Right renal cortex interstitium (tissue), 3 donors: ENCODE results near the gene SLC25A14. TPM values are rescaled to one million over a fixed set of nuclear protein-coding genes. Genes with fewer than 3 reads are reported as not detected.
A peak's percentile ranks its signal among the peaks of the same experiment; 100 is the strongest.
"Not testable (repeated sequence)": the region's sequence is repeated elsewhere in the genome, so short reads cannot be mapped to it uniquely, and the experiment has no call there.

Source experiments
- DNase-seq, 3 donors: peaks; one replicate each; pipeline ENCODE4 v3.0.0-alpha.2; 2013; ENCODE audit warnings: low read depth in 3 of 3, low spot score in 2 of 3
- polyA plus RNA-seq, 3 donors: library from polyadenylated mRNA; unstranded; fragments of 120-200 nt; gene quantifications; one replicate each; pipeline ENCODE4 v1.2.1, GENCODE V29; 2013; ENCODE audit not compliant: insufficient read length in 3 of 3

Gene SLC25A14, protein sequence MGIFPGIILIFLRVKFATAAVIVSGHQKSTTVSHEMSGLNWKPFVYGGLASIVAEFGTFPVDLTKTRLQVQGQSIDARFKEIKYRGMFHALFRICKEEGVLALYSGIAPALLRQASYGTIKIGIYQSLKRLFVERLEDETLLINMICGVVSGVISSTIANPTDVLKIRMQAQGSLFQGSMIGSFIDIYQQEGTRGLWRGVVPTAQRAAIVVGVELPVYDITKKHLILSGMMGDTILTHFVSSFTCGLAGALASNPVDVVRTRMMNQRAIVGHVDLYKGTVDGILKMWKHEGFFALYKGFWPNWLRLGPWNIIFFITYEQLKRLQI
- 10 to 100 TPM; 21.4 to 25.0 (median 24.3) TPM for polyA plus RNA-seq

DNA sequence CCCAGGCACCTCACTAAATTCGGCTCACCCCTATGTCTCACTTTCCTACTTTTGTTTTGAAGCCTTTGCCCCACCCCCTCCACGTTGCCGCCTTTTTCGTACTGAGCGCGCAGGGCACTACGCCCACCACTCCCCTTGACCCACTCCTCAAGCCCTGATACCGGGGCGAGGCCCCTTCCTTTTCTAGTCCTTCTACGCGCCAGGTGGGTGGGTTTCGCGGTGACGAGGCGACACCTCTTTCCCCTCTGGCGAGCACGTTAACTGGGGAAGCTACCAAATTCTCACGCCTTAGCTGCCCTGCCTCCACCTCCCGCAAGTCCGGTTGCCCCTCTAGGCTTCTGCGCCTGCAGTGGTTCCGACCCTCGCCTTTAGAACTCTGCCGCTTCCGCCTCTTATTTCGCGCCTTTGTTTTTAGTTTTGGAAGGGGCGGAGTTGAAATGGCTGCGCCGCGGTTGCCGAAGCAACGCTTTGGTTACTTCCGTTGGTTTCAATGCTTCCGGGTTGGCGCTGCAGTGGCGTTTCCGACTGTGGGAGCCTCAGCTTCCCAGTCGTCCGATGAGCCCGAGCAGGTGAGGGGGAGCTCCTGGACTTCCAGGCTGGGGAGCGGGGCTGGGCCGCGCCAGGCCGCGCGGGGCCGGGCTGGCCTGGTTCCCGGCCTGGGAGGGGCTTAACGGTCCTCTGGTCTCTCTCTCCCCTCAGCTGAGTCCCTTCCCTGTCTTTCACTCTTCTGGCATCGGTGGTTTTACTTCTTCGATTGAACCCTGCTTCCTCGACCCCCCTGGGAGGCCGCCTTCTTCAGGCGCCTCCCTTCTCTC is at the start of gene SLC25A14:
SLC25A14 (plus strand) TSS at position 512 of the 815 bp plus-strand sequence. CDS start 360 bp downstream, outside the sequence.
- peak; percentile 37 to 67 (median 45) for DNase-seq

DNA sequence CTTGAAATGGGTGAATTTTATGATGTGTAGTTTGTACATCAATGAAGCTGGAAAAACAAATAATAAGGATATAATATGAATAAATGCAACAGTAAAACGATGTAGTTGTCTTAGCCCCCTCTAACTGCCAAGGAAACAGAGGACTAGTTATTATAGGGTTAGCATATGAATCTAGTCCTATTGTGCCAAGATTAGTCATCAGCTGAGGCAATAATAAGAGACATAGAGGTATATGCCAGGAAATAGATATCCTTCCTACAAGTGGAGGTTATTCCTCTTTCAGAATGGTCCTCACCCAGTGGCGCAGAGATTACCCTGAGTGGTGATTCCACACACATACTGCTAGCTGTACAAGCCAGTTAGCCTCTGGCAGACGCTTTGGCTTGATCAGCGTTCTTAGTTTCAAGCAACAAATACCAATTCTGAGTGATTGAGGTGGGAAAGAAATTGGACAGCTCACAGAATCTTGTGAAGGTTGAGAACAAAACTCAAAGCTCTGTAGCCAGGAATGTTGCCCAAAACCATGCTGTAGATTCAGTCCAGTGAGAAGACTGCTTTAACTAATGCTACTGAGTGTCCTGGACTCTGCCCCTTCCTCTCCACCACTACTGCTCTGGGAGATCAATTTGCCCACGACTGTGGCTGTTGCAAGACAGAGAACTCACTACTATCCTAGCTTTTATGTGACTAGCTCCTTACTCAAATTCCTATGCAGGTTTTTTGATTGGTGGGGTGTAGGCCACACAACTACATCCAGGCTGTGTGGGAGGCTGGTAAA is 44.0 kb upstream of the SLC25A14 start:
- no peak for DNase-seq

DNA sequence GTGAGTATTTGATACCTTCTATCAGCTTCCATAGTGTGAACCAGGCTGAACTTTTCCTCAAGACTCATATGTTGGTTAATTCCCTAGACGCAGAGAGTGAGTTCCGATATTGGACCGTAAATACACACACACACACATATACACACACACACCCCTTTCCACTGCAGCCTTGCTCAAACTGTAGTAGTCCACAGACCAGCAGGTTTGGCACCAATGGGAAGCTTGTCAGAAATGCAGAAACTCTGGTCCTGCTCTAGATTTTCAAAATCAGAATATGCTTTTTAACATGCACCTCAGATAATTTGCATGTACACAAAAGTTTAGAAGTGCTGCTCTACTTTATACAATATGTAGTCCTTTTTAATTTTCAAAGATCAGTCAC is 43.4 kb upstream of the SLC25A14 start:
- DNase-seq, result no peak

DNA sequence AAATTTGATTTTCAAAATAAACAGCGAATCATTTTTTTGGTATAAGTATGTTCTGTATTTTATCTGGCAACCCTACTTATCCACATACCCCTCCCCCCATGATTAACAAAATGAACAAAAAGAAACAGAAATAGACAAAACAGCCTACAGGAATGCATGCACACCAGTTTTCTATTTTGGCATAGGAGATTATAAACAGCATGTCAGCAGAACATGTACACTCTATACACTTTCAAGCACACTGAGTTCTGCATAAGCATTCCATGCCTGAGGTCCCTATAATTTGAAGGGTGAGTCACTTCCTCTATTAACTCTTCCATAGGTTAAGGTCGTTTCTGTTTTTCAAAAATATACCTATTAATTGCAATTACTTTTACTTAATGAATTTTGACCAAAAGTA is 43.0 kb upstream of the SLC25A14 start:
- DNase-seq, result no peak

DNA sequence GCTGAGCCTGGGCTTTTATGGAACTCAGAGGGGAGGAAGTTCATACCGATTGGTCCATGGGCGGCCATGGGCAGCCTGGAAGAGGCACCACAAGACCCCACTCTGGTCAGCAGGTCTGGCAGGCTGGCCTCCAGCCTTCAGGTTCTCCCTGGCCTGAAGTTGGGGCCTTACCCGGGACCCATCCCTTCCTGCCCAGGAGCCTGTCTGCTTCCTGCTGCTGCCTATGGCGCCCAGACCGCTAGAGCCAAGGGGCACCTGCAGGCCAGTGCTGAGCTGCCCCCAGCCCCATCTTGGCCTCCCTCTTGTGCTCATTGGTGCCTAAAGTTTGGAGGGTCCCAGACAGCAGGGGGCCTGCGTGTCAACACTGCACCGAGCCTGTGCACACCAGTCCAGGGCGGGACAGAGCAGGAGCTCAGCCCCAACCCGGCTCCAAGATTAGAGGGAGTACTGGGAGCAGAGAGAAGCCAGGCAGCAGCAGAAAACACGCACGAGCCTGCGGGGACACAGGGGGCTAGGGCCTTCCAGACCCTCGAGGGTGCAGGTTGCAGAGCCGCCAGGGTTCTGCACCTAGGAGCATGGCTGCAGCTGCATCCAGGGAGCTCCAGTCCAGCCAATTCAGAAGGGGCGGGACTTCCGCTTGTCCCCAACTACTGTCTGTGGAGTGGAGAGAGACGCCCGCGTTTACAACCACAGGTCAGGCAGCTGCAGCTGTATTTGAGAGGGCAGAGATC is 40.3 kb upstream of the SLC25A14 start:
- DNase-seq, result no peak

DNA sequence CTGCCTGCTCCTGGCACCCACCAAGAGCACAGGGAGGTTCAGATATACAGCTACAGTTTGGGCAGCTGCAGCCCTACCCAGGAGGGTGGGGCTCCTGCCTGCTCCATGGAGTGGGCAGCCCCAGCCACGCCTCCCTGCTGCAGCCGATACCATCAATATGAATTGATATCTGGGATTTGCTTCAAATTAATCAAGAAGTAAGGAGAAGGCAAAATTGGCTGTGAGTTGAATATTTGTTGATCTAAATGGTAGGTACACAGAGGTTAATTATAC is 39.8 kb upstream of the SLC25A14 start:
- no peak for DNase-seq

DNA sequence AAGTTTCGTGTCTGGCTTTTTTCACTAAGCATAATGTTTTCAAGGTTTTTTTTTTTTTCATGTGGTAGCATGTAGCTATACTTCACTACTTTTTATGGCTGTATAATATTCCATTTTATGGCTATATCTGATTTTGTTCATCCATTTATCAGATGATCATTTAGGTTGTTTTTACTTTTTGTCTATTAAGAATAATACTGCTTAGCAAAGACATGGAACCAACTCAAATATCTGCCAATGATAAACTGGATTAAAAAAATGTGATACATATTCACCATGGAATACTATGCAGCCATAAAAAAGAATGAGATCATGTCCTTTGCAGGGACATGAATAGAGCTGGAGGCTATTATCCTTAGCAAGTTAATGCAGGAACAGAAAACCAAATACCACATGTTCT is 38.3 kb upstream of the SLC25A14 start:
- no peak for DNase-seq

DNA sequence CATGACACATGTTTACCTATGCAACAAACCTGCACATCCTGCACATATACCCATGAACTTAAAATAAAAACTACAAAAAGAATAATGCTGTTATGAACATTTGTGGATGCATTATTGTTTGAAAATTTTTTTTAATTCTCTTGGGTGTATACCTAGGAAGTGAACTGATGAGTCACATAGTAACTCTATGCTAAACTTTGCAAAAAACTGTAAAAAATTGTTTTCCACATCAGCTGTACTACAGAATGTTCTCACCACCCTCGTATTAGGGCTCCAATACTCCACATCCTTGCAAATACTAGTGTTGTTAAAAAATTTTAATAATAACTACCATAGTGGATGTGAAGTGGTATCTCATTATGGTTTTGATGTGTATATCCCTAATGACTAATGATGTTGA is 37.7 kb upstream of the SLC25A14 start:
- no peak for DNase-seq

DNA sequence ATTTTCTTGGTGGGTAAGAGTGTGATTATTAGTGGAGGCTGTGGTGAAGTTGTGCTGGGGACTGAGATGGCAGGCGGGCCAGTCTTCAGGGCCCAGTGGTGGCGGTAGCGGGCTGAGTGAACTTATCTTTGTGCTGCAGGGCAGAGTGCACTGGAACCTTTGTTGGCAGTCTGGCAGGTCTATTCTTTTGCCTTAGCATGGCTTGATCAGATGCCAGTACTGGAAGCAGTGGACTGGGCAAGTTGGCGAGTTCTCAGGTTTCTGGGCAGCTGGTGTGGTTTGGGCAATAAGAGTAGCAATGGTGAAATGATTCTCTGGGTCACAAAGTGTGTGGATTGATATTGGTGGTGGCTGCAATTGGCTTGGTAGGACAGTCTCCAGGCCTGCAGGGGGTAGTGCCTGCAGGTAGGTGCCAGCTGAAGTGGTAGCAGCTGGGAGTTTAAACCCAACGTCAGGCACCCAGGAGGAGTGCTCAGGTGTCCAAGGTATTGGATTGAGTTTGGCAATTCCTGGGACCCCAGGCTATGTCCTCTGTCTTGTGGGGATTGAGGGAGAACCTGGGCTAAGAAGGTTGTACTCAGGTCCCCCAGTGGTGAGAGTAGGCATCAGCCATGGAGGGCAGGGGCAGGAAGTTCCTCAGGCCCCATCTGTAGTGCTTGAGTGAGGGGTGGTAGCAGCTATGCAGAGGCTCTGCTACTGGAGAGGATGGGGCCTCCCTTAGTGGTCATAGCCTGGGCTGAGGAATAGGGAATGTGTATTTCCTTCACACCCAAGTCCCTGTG is 34.9 kb upstream of the SLC25A14 start:
- no peak for DNase-seq

DNA sequence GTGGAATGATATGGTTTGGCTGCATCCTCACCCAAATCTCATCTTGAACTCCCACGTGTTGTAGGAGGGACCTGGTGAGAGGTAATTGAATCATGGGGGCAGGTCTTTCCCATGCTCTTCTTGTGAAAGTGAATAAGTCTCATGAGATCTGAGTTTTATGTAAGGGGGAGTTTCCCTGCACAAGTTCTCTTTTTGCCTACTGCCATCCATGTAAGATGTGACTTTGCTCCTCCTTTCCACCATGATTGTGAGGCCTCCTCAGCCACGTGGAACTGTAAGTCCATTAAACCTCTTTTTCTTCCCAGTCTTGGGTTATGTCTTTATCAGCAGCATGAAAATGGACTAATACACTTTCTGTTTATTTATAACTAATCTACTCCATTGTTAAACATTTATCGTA is 19.8 kb upstream of the SLC25A14 start:
- DNase-seq, result not testable (repeated sequence)

DNA sequence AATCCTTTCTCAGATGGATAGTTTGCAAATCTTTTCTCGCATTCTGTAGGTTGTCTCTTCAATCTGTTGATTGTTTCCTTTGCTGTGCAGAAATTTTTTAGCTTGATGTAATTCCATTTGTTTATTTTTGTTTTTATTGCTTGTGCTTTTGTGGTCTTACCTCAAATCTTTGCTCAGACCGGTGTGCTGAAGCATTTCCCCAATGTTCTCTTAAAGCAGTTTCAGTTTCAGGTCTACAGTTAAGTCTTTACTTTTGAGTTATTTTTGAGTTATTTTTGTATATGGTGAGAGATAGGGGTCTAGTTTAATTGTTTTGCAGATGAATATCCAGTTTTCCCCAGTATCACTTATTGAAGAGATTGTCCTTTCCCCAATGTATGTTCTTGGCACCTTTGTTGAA is 18.2 kb upstream of the SLC25A14 start:
- DNase-seq, result no peak

DNA sequence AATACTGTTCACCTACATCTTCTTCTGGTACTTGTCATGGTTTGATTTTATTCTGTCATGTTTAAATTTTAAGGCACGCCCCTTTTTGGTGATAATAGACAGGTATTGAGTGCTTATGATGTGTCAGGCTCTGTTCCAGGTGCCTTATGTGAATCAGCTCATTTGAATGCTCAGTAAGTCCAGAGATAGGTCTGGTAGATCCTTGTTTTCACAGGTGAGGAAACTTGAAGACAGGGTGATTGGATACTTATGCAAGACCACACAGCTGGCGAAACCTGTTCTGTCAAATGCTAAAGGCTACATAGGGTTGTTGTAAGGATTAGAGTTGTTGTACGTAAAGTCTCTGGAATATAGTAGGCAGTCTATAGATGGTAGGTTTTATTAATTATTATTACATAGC is 9.6 kb upstream of the SLC25A14 start:
- DNase-seq, result no peak

DNA sequence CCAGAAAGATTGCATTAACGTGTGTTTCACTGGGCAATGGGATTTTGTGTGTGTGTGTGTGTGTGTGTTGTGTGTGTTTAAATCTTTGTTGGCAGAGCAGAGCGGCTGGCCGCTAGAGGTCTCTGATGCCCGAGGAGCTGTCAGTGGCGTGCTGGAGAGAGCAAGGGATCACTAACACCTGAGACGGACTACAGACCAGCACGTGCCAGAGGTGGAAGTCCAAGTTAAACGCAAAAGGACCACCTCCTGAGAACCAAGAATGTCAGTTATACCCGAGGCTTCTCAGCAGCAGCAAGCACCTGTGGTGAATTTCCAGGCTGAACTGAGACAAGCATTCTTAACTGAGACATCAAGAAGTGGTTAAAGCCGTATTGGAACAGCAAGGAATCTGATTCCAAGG is 9.0 kb upstream of the SLC25A14 start:
- DNase-seq, result peak in 1 of 3 donors; percentile 4

DNA sequence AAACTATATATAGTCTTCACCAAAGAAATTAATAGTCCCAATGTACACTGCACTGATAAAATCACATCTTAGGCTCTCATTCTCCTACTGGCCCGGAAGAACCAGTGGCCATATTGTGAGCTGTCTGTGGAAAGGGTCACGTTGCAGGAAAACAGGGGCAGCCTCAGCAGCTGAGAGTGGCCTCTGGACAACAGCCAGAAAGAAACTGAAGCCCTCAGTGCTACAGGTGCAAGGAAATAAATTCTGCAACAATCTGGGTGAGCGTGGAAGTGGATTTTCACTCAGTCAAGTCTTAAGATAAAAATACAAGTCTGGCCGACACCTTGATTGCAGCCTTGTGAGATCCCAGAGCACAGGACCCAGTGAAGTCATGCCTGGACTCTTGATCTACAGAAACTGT is 3.2 kb upstream of the SLC25A14 start:
- DNase-seq, result no peak

DNA sequence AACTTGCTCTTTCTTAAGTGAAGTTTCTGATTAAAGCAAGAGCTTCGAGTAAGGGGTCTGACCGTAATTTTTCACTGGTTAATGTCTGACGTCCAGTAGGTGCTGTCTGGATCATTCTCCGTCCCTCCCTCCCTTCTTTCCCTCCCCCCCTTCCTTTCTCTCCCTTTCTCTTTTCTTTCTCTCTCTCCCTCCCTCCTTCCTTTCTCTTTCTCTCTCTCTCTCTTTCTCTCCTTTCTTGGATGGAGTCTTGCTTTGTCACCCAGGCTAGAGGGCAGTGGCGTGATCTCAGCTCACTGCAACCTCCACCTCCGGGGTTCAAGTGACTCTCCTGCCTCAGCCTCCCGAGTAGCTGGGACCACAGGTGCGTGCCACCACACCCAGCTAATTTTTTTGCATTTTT is 850 bp upstream of the SLC25A14 start:
- not testable (repeated sequence) for DNase-seq

DNA sequence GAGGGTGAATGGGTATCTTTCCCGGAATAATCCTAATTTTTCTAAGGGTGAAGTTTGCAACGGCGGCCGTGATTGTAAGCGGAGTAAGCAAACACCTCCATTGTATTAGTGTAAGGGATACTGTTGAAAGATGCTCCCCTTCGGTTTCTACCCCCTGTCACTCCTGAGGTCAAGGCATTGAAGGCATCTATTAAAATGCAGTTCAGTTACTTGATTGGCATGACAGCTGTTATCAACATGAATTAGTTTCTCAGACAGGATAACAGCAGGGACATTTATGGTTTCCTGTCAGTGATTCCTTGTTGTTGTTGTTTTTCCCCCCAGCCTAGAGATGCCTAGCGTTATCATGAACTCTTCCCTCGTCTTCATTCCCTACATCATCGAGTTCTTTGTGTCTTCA is 552 bp downstream of the SLC25A14 start:
- no peak for DNase-seq

DNA sequence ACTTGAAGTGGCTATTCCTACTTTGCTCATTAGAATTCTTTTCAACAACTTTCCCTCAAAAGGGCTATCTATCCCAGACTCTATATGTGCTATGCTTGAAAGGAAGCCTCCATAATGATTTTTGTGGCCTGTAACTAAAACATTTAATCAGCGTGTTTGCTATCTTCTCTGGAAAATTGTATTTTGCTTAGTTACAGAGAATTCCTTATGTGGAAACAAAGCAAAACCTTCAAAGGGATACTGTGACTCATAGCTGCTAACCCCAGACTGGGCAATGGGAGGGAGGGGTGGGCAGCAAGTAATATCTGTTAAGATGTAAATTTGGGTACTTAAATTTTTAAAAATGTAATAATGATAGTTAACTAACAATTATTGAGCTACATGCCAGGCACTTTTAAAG is 3.7 kb downstream of the SLC25A14 start:
- DNase-seq, result no peak

DNA sequence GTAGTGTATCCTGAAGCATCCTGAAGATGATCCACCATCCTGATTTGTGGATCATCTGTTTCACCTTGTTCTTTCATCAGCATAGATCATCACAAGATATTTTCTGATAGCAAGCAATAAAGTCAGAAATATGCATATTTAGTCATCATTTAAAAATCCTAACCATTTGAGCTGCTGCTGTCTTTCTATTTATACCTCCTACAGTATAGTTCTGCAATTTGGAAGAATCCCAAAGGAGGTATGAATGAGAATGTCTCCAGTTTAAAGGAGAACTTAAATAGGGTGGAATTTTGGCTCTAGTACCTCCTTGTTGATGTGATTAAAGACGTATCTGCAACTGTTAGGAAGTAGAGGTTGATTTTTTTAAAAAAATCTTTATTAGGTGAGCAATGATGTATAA is 7.6 kb downstream of the SLC25A14 start:
- DNase-seq, result no peak

DNA sequence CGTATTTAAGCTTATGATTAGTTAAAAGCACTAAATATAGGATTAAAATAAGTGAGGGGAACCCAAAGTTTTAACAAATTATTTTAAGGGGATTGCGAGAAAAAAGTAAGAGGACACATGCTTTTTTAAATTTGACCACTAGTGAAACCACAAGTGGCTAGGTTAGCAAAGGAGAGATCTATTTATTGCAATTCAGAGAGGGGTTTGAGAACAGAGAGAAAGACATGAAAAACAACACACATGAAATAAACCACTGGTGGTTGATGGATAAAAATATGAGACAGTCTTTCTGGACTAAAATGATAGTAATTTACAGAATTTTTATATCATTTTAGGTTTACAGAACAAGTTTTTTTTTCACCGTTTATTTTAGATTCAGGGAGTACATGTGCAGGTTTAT is 11.8 kb downstream of the SLC25A14 start:
- DNase-seq, result no peak

DNA sequence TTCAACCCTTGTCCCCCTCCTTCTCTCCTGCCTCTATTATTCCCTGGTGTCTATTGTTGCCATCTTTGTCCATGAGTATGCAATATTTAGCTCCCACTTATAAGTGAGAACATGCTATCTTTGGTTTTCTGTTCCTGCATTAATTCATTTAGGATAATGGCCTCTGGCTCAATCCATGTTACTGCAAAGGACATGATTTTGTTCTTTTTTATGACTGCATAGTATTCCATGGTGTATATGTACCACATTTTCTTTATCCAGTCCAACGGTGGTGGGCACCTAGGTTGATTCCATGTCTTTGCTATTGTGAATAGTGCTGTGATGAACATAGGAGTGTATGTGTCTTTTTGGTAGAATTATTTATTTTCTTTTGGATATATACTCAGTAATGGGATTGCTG is 12.3 kb downstream of the SLC25A14 start:
- DNase-seq, result not testable (repeated sequence)
